SK-N-SH (cell line): ENCODE data around the gene RP2. TPM values are rescaled to one million over a fixed set of nuclear protein-coding genes. Genes with fewer than 3 reads are reported as not detected.
A peak's percentile ranks its signal among the peaks of the same experiment; 100 is the strongest.

ENCODE experiments used
- CTCF ChIA-PET: fragments of 300-600, 350-600 bp; formaldehyde crosslinking; extraction: SDS; loops from one replicate; lab custom pipeline; 2021; lab: Yijun Ruan, JAX
- POLR2A ChIA-PET: fragments of 350-600 bp; sonication (Branson Sonifier 250); formaldehyde crosslinking; extraction: SDS; loops from one replicate; lab custom pipeline; 2020; ENCODE audit warnings: antibody characterized with exemption, inconsistent platforms; lab: Yijun Ruan, JAX
- DNase-seq: peaks from one replicate; pipeline ENCODE4 v3.0.0; 2012
- H2AFZ ChIP-seq: fragments of 200-600 bp; sonication (generic); 2 replicates; pipeline ENCODE4 v1.8.1; 2016; ENCODE audit warnings: antibody characterized with exemption, mild to moderate bottlenecking, low read depth
- H3F3A ChIP-seq: fragments of 200-600 bp; sonication (generic); replicated peaks from 2 replicates; pipeline ENCODE3; 2016; ENCODE audit warnings: antibody characterized with exemption, mild to moderate bottlenecking; ENCODE audit not compliant: insufficient read depth
- H3K27ac ChIP-seq, 2 experiments: fragments of 200-500 bp in 1 of 2; fragments of 200-600 bp in 1 of 2; sonication (Bioruptor generic) in 1 of 2; sonication (generic), shearing (Covaris generic) in 1 of 2; 2 replicates each; pipeline versions ENCODE4 v1.5.1 to v1.6.1; 2014 to 2016; ENCODE audit warnings: low read depth in 2 of 2, inconsistent platforms in 1 of 2, low read length in 1 of 2, mild to moderate bottlenecking in 1 of 2, mixed read lengths in 1 of 2
- H3K27me3 ChIP-seq: fragments of 200-600 bp; sonication (generic), shearing (Covaris generic); 2 replicates; pipeline ENCODE4 v1.6.1; 2016; ENCODE audit warnings: mixed run types; ENCODE audit not compliant: insufficient read depth
- H3K36me3 ChIP-seq, 2 experiments: fragments of 200-500 bp in 1 of 2; fragments of 200-600 bp in 1 of 2; sonication (Bioruptor generic) in 1 of 2; sonication (generic) in 1 of 2; replicated peaks in 1 of 2; 2 replicates each; pipeline versions ENCODE3 to v1.5.1; 2014 to 2016; ENCODE audit warnings: low read length in 1 of 2, mild to moderate bottlenecking in 1 of 2; ENCODE audit not compliant: insufficient read depth in 2 of 2, control insufficient read depth in 1 of 2
- H3K4me1 ChIP-seq, 2 experiments: fragments of 200-500 bp in 1 of 2; fragments of 200-600 bp in 1 of 2; sonication (Bioruptor generic) in 1 of 2; sonication (generic), shearing (Covaris generic) in 1 of 2; 2 replicates each; pipeline versions ENCODE4 v1.5.1 to v1.6.1; 2014 to 2016; ENCODE audit warnings: low read depth in 1 of 2, low read length in 1 of 2, mixed run types in 1 of 2; ENCODE audit not compliant: insufficient read depth in 2 of 2, control insufficient read depth in 1 of 2
- H3K4me2 ChIP-seq: fragments of 200-600 bp; sonication (generic), shearing (Covaris generic); 2 replicates; pipeline ENCODE4 v1.6.1; 2017; ENCODE audit warnings: mixed run types
- H3K4me3 ChIP-seq, 2 experiments: fragments of 200-500 bp in 1 of 2; fragments of 200-600 bp in 1 of 2; sonication (Bioruptor generic) in 1 of 2; sonication (generic), shearing (Covaris generic) in 1 of 2; 2 replicates each; pipeline versions ENCODE4 v1.5.1 to v1.8.1; 2014 to 2016; ENCODE audit warnings: low read depth in 2 of 2, inconsistent platforms in 1 of 2, low read length in 1 of 2, mild to moderate bottlenecking in 1 of 2, mixed read lengths in 1 of 2, moderate library complexity in 1 of 2
- H3K79me2 ChIP-seq: fragments of 200-600 bp; sonication (generic); 2 replicates; pipeline ENCODE4 v1.8.1; 2017; ENCODE audit warnings: mild to moderate bottlenecking; ENCODE audit not compliant: insufficient read depth
- H3K9ac ChIP-seq: fragments of 200-600 bp; sonication (generic); 2 replicates; pipeline ENCODE4 v1.6.1; 2017; ENCODE audit warnings: mixed run types
- H3K9me2 ChIP-seq: fragments of 200-600 bp; sonication (generic); 2 replicates; pipeline ENCODE4 v1.6.1; 2017; ENCODE audit warnings: mixed run types
- H3K9me3 ChIP-seq: fragments of 200-600 bp; sonication (generic); 2 replicates; pipeline ENCODE4 v1.6.1; 2017; ENCODE audit warnings: mixed run types, mild to moderate bottlenecking, moderate library complexity
- H4K20me1 ChIP-seq: fragments of 200-600 bp; sonication (generic); 2 replicates; pipeline ENCODE4 v1.6.1; 2017; ENCODE audit warnings: mild to moderate bottlenecking, mixed run types; ENCODE audit not compliant: insufficient read depth
- CHD2 ChIP-seq: fragments of 150-350 bp; IDR thresholded peaks from 2 replicates; pipeline ENCODE4 v1.6.1; 2018; ENCODE audit warnings: low read length; ENCODE audit not compliant: partially characterized antibody
- FOXJ3 ChIP-seq: sonication (generic); formaldehyde crosslinking; IDR thresholded peaks from 2 replicates; pipeline ENCODE4 v1.5.1; 2020; ENCODE audit warnings: mild to moderate bottlenecking, missing genetic modification reagents
- JUND ChIP-seq: IDR thresholded peaks from 2 replicates; pipeline ENCODE4 v1.4.0; 2012
- MXI1 ChIP-seq: IDR thresholded peaks from 2 replicates; pipeline ENCODE4 v1.6.1; 2012; ENCODE audit warnings: mild to moderate bottlenecking, low read depth, low read length, improper control_type of control experiment
- NFIC ChIP-seq: IDR thresholded peaks from 2 replicates; pipeline ENCODE4 v1.4.0; 2012; ENCODE audit warnings: borderline replicate concordance
- SIN3A ChIP-seq: IDR thresholded peaks from 2 replicates; pipeline ENCODE4 v1.6.1; 2012; ENCODE audit warnings: low read depth, mild to moderate bottlenecking, low read length, moderate library complexity, borderline replicate concordance
- SMC3 ChIP-seq: IDR thresholded peaks from 2 replicates; pipeline ENCODE4 v1.6.1; 2012; ENCODE audit warnings: low read depth, low read length, improper control_type of control experiment
- TCF12 ChIP-seq: IDR thresholded peaks from 2 replicates; pipeline ENCODE4 v1.4.0; 2012
- YY1 ChIP-seq: IDR thresholded peaks from 2 replicates; pipeline ENCODE4 v1.4.0; 2012; ENCODE audit warnings: low read depth, mild to moderate bottlenecking
- WGBS: methylation state at CpG from one replicate; pipeline ENCODE4 v1.1.6; 2017; ENCODE audit warnings: low lambda C conversion rate; 5-methylcytosine and 5-hydroxymethylcytosine counted together
- polyA plus RNA-seq, 3 experiments: library from polyadenylated mRNA; depleted of rRNA; stranded (reverse); fragments of >200 nt; gene quantifications; 2 replicates each; pipeline ENCODE4 v1.2.3, GENCODE V29; 2012
- TF ChIP-seq, protein P1 (sequence below): IDR thresholded peaks from 2 replicates; pipeline ENCODE4 v1.6.1; 2012; ENCODE audit warnings: mild to moderate bottlenecking, low read depth, low read length, moderate library complexity
- TF ChIP-seq, protein P2 (sequence below): fragments of 150-350 bp; IDR thresholded peaks from 2 replicates; pipeline ENCODE4 v1.6.1; 2017; ENCODE audit warnings: antibody characterized with exemption, low read length, low read depth, borderline replicate concordance
- TF ChIP-seq, protein P3 (sequence below): fragments of 150-350 bp; IDR thresholded peaks from 2 replicates; pipeline ENCODE4 v1.6.1; 2016; ENCODE audit warnings: mild to moderate bottlenecking, low read depth, low read length
- TF ChIP-seq, protein P4 (sequence below): IDR thresholded peaks from 2 replicates; pipeline ENCODE4 v1.4.0; 2012; ENCODE audit warnings: low read depth
- TF ChIP-seq, protein P5 (sequence below): IDR thresholded peaks from 2 replicates; pipeline ENCODE4 v1.4.0; 2012; ENCODE audit warnings: low read depth, borderline replicate concordance

RP2 gene
- polyA plus RNA-seq, 1 of the 3 experiments (the other 2 are of a cell fraction): 4.5 TPM

DNA sequence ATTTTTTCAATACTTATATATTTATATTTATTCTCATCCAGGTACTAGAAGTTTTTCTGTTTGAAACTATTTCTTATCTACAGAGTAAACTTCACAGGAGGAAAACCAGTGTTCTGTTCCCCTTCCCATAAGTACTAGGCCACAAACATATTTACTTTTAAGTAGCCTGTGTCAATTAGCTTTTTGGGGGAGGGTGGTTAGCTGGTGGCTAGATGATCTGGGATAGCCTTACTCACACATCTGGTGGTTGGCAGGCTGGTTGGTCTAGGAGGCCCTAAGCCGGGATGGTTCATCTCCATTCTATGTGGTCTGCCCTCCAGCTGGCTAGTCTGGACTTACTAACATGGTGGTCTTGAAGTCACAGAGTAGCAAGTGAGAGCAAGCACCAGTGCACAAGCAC is 81.6 kb downstream of the RP2 start:
- ChIA-PET POLR2A (no interaction called here), CTCF (interaction anchor here (1.0 kb wide), 1 partner anchor 85 kb away, joined by 3 read pairs; no protein-coding TSS in a partner anchor)
- Histone ChIP-seq H3K4me3 (no peak overlapping the region), H3K9me2 (no peaks in the 10 kb centered on the region), H3K36me3 (no peaks in the 10 kb centered on the region), H4K20me1 (no peaks in the 10 kb centered on the region), H3K27ac (no peak overlapping the region), H3K9me3 (no peaks in the 10 kb centered on the region), H3K4me2 (no peak overlapping the region), H3K9ac (no peak overlapping the region), H3K79me2 (peaks cover 81% of the 10 kb centered on the region), H3K4me1 (peaks cover 0 to 5% of the 10 kb centered on the region in 2 experiments; a peak in 2 of 4 replicates), H3F3A (peaks cover 6% of the 10 kb centered on the region), H2AFZ (no peak overlapping the region), H3K27me3 (no peaks in the 10 kb centered on the region; the same call in 1 of the 2 replicates)
- no peak for TF ChIP-seq FOXJ3 (CRISPR knock-in tag)
- no CpG with 5 or more reads among the region's 1 CpG for WGBS
- no peak for DNase-seq

DNA sequence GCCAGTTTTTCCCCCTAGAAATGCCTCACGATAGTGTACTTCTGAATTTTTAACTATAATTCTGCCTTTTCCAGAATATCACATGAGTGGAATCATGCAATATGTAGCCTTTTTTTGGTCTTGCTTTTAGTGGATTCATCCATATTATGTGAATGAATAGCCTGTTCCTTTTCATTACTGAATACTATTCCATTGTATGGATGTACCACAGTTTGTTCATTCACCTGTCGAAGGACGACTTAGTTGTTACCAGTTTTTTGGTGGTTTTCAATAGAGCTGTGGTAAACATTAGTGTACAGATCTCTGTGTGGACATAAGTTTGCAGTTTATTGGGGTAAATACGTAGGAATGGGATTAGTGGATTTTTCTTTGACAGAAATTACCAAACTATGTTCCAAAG is 83.4 kb downstream of the RP2 start:
- DNase-seq: no peak
- H3K9ac ChIP-seq: no peak overlapping the region
- no peak overlapping the region for H3K4me3 ChIP-seq
- no peak overlapping the region for H3K4me2 ChIP-seq
- no peaks in the 10 kb centered on the region for H4K20me1 ChIP-seq
- H2AFZ ChIP-seq: no peak overlapping the region
- H3K36me3 ChIP-seq: no peaks in the 10 kb centered on the region
- peaks cover 6% of the 10 kb centered on the region for H3F3A ChIP-seq
- POLR2A ChIA-PET: no interaction called here
- H3K79me2 ChIP-seq: peaks cover 81% of the 10 kb centered on the region
- TF ChIP-seq JUND: no peak
- no peak for TF ChIP-seq YY1
- TF ChIP-seq, protein P1, sequence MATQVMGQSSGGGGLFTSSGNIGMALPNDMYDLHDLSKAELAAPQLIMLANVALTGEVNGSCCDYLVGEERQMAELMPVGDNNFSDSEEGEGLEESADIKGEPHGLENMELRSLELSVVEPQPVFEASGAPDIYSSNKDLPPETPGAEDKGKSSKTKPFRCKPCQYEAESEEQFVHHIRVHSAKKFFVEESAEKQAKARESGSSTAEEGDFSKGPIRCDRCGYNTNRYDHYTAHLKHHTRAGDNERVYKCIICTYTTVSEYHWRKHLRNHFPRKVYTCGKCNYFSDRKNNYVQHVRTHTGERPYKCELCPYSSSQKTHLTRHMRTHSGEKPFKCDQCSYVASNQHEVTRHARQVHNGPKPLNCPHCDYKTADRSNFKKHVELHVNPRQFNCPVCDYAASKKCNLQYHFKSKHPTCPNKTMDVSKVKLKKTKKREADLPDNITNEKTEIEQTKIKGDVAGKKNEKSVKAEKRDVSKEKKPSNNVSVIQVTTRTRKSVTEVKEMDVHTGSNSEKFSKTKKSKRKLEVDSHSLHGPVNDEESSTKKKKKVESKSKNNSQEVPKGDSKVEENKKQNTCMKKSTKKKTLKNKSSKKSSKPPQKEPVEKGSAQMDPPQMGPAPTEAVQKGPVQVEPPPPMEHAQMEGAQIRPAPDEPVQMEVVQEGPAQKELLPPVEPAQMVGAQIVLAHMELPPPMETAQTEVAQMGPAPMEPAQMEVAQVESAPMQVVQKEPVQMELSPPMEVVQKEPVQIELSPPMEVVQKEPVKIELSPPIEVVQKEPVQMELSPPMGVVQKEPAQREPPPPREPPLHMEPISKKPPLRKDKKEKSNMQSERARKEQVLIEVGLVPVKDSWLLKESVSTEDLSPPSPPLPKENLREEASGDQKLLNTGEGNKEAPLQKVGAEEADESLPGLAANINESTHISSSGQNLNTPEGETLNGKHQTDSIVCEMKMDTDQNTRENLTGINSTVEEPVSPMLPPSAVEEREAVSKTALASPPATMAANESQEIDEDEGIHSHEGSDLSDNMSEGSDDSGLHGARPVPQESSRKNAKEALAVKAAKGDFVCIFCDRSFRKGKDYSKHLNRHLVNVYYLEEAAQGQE: no peak
- TF ChIP-seq TCF12: no peak
- TF ChIP-seq CHD2: no peak
- no peak for TF ChIP-seq SIN3A
- H3K4me1 ChIP-seq: peaks cover 0 to 2% of the 10 kb centered on the region in 2 experiments; a peak in 2 of 4 replicates
- no peaks in the 10 kb centered on the region for H3K9me2 ChIP-seq
- WGBS: 50% methylated on average over 4 of the region's 4 CpGs
- no peaks in the 10 kb centered on the region for H3K9me3 ChIP-seq
- H3K27me3 ChIP-seq: no peaks in the 10 kb centered on the region
- no peak overlapping the region for H3K27ac ChIP-seq
- CTCF ChIA-PET: no interaction called here

DNA sequence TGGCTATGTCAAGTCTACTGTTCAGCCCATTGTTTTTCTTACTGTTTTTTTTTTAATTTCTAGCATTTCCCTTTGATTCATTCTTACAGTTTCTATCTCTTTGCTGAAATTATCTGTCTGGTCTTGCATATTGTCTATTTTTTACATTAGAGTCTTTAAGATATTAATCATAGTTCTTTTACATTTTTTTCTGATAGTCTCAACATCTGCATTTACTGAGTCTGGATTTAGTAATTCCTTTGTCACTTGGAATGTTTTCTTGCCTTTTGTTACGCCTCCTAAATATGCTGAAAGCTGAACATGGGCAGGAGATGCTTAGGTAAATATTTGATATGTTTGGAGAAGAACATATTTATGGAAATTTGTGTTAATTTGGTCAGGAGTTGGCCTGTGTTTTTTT is 85.8 kb downstream of the RP2 start:
- H3K4me1 ChIP-seq: peaks cover 0 to 2% of the 10 kb centered on the region in 2 experiments; a peak in 2 of 4 replicates
- ChIA-PET POLR2A (no interaction called here), CTCF (interaction anchor here (1.7 to 2.7 kb wide), 2 partner anchors 10 to 19 kb away, joined by 4 to 13 read pairs; partner anchors contain the start of gene JADE3)
- no peak overlapping the region for H3K9ac ChIP-seq
- H3K36me3 ChIP-seq: no peaks in the 10 kb centered on the region
- no peaks in the 10 kb centered on the region for H4K20me1 ChIP-seq
- peaks cover 6% of the 10 kb centered on the region for H3F3A ChIP-seq
- no peak overlapping the region for H3K4me2 ChIP-seq
- WGBS: 37% methylated on average over 1 of the region's 1 CpG
- peaks cover 78% of the 10 kb centered on the region for H3K79me2 ChIP-seq
- H3K27ac ChIP-seq: 0 out of 4 replicates have a peak overlapping the region, but pooled peaks of 1 of the 2 experiments have one; percentile 19
- H2AFZ ChIP-seq: no peak overlapping the region
- H3K4me3 ChIP-seq: no peak overlapping the region
- no peaks in the 10 kb centered on the region; the same call in 1 of the 2 replicates for H3K27me3 ChIP-seq
- no peak for DNase-seq
- H3K9me2 ChIP-seq: no peaks in the 10 kb centered on the region
- H3K9me3 ChIP-seq: no peaks in the 10 kb centered on the region
- no peak for TF ChIP-seq MXI1
- TF ChIP-seq, protein P2, sequence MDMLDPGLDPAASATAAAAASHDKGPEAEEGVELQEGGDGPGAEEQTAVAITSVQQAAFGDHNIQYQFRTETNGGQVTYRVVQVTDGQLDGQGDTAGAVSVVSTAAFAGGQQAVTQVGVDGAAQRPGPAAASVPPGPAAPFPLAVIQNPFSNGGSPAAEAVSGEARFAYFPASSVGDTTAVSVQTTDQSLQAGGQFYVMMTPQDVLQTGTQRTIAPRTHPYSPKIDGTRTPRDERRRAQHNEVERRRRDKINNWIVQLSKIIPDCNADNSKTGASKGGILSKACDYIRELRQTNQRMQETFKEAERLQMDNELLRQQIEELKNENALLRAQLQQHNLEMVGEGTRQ: no peak
- TF ChIP-seq TCF12: peak; percentile 43
- no peak for TF ChIP-seq SMC3
- TF ChIP-seq, protein P3, sequence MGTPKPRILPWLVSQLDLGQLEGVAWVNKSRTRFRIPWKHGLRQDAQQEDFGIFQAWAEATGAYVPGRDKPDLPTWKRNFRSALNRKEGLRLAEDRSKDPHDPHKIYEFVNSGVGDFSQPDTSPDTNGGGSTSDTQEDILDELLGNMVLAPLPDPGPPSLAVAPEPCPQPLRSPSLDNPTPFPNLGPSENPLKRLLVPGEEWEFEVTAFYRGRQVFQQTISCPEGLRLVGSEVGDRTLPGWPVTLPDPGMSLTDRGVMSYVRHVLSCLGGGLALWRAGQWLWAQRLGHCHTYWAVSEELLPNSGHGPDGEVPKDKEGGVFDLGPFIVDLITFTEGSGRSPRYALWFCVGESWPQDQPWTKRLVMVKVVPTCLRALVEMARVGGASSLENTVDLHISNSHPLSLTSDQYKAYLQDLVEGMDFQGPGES: no peak
- TF ChIP-seq, protein P4, sequence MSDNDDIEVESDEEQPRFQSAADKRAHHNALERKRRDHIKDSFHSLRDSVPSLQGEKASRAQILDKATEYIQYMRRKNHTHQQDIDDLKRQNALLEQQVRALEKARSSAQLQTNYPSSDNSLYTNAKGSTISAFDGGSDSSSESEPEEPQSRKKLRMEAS: no peak
- TF ChIP-seq, protein P5, sequence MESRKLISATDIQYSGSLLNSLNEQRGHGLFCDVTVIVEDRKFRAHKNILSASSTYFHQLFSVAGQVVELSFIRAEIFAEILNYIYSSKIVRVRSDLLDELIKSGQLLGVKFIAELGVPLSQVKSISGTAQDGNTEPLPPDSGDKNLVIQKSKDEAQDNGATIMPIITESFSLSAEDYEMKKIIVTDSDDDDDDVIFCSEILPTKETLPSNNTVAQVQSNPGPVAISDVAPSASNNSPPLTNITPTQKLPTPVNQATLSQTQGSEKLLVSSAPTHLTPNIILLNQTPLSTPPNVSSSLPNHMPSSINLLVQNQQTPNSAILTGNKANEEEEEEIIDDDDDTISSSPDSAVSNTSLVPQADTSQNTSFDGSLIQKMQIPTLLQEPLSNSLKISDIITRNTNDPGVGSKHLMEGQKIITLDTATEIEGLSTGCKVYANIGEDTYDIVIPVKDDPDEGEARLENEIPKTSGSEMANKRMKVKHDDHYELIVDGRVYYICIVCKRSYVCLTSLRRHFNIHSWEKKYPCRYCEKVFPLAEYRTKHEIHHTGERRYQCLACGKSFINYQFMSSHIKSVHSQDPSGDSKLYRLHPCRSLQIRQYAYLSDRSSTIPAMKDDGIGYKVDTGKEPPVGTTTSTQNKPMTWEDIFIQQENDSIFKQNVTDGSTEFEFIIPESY: no peak
- TF ChIP-seq NFIC: no peak
